HepG2 (cell line): ENCODE measurements around the gene ST6GALNAC4.

ENCODE experiments used
- HOXA3 ChIP-seq: sonication (generic); formaldehyde crosslinking; IDR thresholded peaks from 2 replicates; pipeline ENCODE4 v1.5.0; 2020; ENCODE audit warnings: missing genetic modification reagents
- ZNF510 ChIP-seq: sonication (generic); formaldehyde crosslinking; IDR thresholded peaks from 2 replicates; pipeline ENCODE4 v1.4.0; 2020; ENCODE audit warnings: low read depth, mild to moderate bottlenecking, missing genetic modification reagents
- TF ChIP-seq, protein P1 (sequence below): IDR thresholded peaks from 2 replicates; pipeline ENCODE4 v1.6.1; 2018; ENCODE audit warnings: missing genetic modification reagents

GRCh38 chr9:127876764-127877562 is 39.9 kb downstream of the ST6GALNAC4 start:
- TF ChIP-seq HOXA3 (CRISPR knock-in tag) = no peak
- TF ChIP-seq, protein P1, sequence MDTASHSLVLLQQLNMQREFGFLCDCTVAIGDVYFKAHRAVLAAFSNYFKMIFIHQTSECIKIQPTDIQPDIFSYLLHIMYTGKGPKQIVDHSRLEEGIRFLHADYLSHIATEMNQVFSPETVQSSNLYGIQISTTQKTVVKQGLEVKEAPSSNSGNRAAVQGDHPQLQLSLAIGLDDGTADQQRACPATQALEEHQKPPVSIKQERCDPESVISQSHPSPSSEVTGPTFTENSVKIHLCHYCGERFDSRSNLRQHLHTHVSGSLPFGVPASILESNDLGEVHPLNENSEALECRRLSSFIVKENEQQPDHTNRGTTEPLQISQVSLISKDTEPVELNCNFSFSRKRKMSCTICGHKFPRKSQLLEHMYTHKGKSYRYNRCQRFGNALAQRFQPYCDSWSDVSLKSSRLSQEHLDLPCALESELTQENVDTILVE (CRISPR knock-in tag) = no peak
- TF ChIP-seq ZNF510 = no peak
